Activated CD8-positive, alpha-beta memory T cell treated with anti-CD3 and anti-CD28 coated beads, Interleukin-2, amount 50 U/mL, for 48 hours (primary cell): ENCODE results near the gene TTC7B.

ENCODE experiments used
- DNase-seq: peaks from one replicate; pipeline ENCODE4 v3.0.0-alpha.2; 2020

Gene TTC7B

GRCh38 chr14:90518941-90519256 lies 297.3 kb downstream of the TTC7B start:
- DNase-seq = peak; percentile 80

GRCh38 chr14:90518069-90518940 lies 297.9 kb downstream of the TTC7B start:
- DNase-seq = no peak

- no peak for DNase-seq
Measured at GRCh38 chr14:90517076-90517841, 299.0 kb downstream of the TTC7B start.

- no peak for DNase-seq
Measured at GRCh38 chr14:90514566-90514965, 301.7 kb downstream of the TTC7B start.

GRCh38 chr14:90514015-90514398 lies 302.2 kb downstream of the TTC7B start:
- DNase-seq = no peak

GRCh38 chr14:90513161-90514014 lies 302.8 kb downstream of the TTC7B start:
- no peak for DNase-seq

- no peak for DNase-seq
Measured at GRCh38 chr14:90512329-90512991, 303.8 kb downstream of the TTC7B start.

- DNase-seq = no peak
Measured at GRCh38 chr14:90511795-90512328, 304.4 kb downstream of the TTC7B start.

GRCh38 chr14:90511252-90511651 lies 305.0 kb downstream of the TTC7B start:
- DNase-seq = no peak

GRCh38 chr14:90510159-90510558 lies 306.1 kb downstream of the TTC7B start:
- DNase-seq = no peak

- DNase-seq = no peak
Measured at GRCh38 chr14:90509403-90509802, 306.8 kb downstream of the TTC7B start.

- no peak for DNase-seq
Measured at GRCh38 chr14:90508536-90509254, 307.5 kb downstream of the TTC7B start.

GRCh38 chr14:90508036-90508435 lies 308.2 kb downstream of the TTC7B start:
- DNase-seq = no peak

GRCh38 chr14:90507428-90507827 lies 308.8 kb downstream of the TTC7B start:
- no peak for DNase-seq

- DNase-seq = no peak
Measured at GRCh38 chr14:90506748-90507147, 309.5 kb downstream of the TTC7B start.

- DNase-seq = no peak
Measured at GRCh38 chr14:90505531-90505930, 310.7 kb downstream of the TTC7B start.

GRCh38 chr14:90504643-90505042 lies 311.6 kb downstream of the TTC7B start:
- DNase-seq = no peak

GRCh38 chr14:90503582-90503981 lies 312.6 kb downstream of the TTC7B start:
- DNase-seq = no peak

GRCh38 chr14:90502760-90503159 lies 313.5 kb downstream of the TTC7B start:
- no peak for DNase-seq

GRCh38 chr14:90500665-90501370 lies 315.4 kb downstream of the TTC7B start:
- no peak for DNase-seq
